ENCODE measurements around the gene JHY.
A peak's percentile ranks its signal among the peaks of the same experiment; 100 is the strongest.

Gene JHY

DNA sequence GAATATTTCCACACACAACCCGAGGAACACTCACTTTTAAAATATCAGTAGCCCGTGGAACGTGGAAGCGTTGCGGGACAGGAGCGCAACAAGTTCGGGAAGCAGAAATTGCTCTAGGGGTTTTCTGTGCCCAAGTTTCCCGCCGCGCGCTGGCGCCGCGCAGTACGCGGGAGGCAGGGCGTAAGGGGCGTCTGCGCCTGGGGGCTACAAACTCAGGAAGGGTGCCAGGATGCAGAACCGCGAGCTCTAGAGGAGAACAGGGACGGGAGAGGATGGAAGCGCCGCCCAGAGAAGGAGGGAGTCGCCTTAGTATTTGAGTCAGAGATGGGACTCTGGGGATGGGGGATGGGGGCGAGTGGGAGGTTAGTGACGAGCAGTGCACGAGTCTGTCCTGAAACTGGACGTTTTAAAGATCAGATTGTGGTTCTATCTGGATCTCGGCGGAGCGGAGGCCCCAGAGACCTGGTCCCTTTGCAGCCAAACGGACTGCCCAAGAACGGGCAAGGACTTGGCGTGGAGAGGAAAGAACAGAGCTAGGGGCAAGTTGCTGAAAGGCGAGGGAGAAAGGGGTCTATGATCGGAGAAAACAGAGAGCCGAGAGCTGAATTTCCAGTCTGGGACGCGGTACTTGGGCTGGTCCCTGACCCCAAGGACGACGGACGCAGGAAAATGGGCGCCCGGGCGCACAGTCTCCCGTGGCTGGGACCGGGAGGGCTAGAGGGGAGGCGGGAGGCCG, 94.3 kb downstream of the JHY start:
- no peak for DNase-seq (ENCODE audit: low read depth)
- no peak for TF ChIP-seq CTCF (IDR thresholded peaks at IDR 0.05; ENCODE audit: insufficient read depth, low read depth, low read length, missing control alignments)
- no peak overlapping the region for H3K4me3 ChIP-seq (ENCODE audit: low read length)

DNA sequence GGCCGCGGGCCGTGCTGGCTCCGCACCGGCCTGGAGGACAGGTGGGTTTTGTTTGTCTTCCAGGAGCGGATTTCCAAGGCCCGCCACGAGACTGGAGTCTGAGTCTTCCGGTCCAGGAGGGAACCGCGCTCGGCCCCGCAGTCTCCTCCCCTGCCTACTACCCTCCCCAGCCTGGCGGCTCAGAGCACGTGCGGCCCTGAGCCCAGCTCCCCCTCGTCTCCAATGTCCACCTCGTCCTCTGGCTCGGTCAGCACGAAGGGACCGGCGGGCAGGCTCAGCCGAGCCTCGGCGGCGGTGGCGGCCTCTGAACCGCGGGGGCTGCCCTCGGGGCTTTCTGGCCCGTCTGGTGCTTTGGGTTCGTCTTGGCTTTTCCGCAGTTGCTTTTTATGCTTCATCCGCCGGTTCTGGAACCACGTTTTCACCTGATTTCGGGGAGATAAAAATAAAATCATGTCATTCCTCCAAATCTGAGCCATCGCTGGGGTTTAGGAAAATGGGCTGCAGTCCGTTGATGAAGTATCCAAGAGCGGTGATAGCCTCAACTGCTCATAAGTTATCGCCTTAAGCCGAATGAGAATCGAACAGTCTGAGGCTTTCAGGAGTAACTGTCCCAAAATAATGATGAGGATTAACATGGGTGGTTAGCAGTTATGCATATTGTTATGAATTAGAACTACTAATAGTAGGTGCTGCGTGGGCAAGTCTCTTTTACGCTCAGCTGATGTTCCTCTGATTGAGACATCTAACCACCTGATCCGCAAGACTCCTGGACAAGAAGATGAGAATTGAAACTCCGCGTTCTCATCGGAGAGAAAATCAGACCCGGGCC, 95.1 kb downstream of the JHY start:
- no peak overlapping the region for H3K4me3 ChIP-seq (ENCODE audit: low read length)
- no peak for DNase-seq (ENCODE audit: low read depth)
- TF ChIP-seq CTCF (IDR thresholded peaks at IDR 0.05; ENCODE audit: insufficient read depth, low read depth, low read length, missing control alignments), result no peak

DNA sequence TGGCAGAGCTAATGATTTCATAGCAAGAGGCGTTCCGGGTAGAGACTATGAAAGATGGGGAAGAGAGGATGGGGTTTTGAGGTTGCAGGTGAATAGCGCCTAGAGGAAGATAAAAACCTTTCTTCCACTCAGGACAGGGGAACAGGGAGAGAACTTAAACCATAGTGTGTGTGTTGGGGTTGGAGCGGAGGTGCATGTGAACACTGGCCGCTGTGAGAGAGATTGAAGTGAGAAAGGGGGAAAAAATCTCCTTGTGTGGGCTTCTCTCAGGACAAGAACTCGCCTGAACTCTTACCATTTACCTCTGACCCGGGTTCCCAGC, 95.7 kb downstream of the JHY start:
- H3K4me3 ChIP-seq (ENCODE audit: low read length), result no peak overlapping the region
- DNase-seq (ENCODE audit: low read depth), result no peak
- no peak for TF ChIP-seq CTCF (IDR thresholded peaks at IDR 0.05; ENCODE audit: insufficient read depth, low read depth, low read length, missing control alignments)

- no peak for DNase-seq (ENCODE audit: low read depth)
- no peak for TF ChIP-seq CTCF (IDR thresholded peaks at IDR 0.05; ENCODE audit: insufficient read depth, low read depth, low read length, missing control alignments)
- H3K4me3 ChIP-seq (ENCODE audit: low read length), result no peak overlapping the region
Observed at GRCh38 chr11:122979103-122979814, 96.7 kb downstream of the JHY start.

DNA sequence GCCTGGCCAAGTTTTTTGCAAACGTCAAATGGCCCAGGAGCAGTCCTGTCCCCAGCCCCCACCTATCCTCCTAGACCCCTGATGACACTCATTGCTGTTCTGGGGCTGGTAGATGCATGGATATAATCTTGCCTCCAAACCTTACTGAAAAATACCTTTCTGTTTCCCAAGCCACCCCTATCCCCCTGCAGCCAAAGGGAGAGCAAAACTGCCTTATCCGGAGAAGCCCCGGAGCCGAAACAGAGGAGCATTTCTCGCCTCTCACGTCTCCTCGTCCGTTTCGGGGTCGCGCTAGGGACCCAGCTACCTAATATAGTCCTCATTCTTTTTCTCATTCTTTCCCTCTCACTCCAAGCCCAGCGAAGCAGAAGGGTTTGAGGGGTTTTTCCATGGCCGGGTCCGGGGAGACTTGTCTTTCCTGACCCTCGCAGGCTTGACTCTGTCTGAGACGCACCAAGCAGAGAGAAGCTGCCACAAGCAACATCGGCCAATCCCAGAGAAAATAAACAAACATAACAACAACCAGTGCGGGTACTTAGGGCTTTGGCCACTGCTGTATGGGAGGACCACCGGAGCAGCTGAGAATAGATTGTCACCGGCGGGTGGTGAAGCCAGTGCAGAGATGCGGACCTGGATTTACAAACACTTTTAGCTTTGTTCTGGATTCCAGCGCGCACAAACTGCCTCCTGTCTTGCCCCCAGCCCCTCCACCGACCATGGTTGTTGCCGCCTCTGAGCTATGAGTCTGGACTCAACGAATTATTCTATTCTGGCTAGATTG, 97.4 kb downstream of the JHY start:
- DNase-seq (ENCODE audit: low read depth), result no peak
- TF ChIP-seq CTCF (IDR thresholded peaks at IDR 0.05; ENCODE audit: insufficient read depth, low read depth, low read length, missing control alignments), result no peak
- H3K4me3 ChIP-seq (ENCODE audit: low read length), result no peak overlapping the region

DNA sequence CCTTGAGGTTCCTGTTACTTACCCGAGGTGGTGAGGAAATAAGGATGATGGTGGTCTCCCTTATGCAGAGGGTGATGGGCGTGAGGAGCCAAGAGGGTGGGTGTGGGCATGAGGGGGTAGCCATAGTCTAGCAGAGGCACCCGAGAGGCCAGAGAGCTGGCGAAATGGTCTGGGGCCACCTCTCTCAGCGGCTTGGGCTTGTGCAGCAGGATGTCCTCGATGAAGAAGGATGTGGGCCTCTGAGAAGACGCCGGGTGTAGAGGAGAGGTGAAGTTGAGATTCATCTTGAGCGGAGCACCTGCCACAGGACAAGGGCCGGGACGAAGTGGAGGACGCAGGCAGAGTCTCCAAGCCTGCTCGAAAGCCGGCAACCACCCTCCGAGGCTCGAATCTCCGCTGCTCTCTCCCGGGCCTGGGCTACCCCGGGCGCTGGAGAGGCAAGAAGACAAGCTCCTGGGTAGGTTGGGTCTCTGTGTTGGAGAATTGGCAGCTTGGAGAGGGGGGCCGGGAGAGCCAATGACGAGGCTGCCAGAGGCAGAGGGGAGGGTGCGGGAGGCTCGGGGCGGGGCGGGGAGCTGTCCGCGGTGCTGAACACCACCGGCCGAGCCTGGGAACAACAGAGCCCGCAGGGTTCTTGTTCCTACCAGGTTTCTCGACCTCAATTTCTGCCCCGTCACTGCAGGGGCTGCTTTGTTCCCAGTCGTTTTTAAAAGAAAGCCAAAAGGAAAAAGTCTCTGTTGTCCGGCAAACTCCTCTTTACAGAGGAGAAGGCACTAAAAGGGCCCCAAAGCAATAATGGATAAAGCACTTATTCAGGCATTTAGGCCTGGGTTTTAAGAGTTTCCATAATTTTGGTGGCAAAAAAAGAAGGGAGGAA, 99.1 kb downstream of the JHY start, which contains the start of gene BSX:
BSX (minus strand) TSS at position 447 of the 877 bp plus-strand sequence; CDS start at position 284, 163 bp downstream.
- DNase-seq (ENCODE audit: low read depth), result peak; percentile 59
- no peak within 1 kb of the TSS for H3K4me3 ChIP-seq (ENCODE audit: low read length)
- no peak for TF ChIP-seq CTCF (IDR thresholded peaks at IDR 0.05; ENCODE audit: insufficient read depth, low read depth, low read length, missing control alignments)

All from epithelial cell of esophagus (primary cell).